GM19452 (cell line): ENCODE data around the gene FGFR4.

Source experiments
- ATAC-seq: cut with Tn5 transposase; IDR thresholded peaks from one replicate; pipeline ENCODE4 v1.9.1; 2021; ENCODE audit not compliant: unreplicated experiment

The FGFR4 gene

DNA sequence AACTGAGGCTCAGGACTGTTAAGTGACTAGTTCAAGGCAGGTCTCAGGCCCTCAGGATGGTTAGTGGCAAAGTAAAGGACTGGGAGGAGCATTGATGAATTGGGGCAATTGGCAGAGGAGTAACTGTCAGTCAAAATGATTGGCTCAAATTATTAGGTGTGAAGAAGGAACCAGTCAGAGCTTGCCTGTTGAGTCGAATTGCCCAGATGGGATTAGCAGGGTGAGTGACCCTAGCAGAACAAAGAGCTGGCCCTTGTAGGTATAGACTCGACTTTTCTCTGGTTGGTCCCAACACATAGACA, 44.3 kb downstream of the FGFR4 start:
- ATAC-seq, result no peak

- ATAC-seq, result no peak
These were observed 44.8 kb downstream of the FGFR4 start for GRCh38 chr5:177131352-177132135.

DNA sequence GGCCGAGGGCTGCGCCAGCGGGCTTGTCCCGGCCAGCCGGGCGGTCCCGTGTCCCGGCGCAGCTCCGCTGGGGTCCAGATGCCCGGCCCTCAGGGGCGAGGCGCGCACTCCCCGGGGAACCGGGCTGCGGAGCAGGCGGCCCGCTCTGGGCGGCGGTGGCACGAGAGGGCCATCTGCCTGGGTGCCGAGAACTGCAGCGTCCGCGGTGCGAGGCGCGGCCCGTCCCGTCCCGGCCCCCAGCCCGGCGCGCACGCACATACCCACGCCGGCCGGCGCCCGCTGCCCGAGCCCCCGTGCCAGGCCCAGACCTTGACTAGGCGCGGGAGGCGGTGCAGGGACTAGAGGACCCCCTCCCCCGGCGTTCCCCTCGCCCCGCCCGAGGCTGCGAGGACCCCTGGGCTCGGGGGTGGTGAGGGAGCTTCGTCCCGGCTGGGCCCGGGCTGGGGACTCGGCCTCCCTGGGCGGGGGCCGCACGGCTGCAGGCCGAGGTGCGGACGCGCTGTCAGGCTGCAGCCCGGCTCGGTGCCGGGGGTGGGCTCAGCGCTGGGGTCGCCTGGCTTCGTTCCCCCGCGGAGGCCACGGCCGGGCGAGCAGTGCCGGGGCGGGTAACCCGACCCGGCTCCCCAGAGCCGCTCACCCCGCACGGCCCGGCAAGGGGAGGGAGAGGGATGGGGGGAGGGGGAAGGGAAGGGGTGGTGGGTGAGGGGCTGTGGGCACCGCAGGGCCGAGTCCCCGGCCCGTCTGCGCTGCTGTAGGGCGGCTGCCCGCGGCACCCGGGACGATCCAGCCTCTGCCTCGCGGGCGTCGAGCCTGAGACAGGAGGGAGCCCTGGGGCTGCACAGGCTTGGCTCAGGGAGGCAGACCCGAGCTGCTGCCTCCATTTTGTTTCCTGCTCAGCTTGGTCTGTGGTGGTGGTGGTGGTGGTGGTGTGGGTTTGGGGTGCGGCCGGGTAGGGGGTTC, 45.7 kb downstream of the FGFR4 start:
- ATAC-seq, result peak; percentile 2

GRCh38 chr5:177133096-177133852, 46.6 kb downstream of the FGFR4 start, which contains the start of gene NSD1:
TSS of gene NSD1 (plus strand) at chr5:177133773. CDS start at chr5:177135104, 1,331 bp downstream.
- peak; percentile 69 for ATAC-seq

- ATAC-seq, result peak; percentile 31
These were observed 47.4 kb downstream of the FGFR4 start for GRCh38 chr5:177133853-177134696.

- no peak for ATAC-seq
These were observed 48.0 kb downstream of the FGFR4 start for GRCh38 chr5:177134697-177135225.

GRCh38 chr5:177140312-177140711, 53.6 kb downstream of the FGFR4 start:
- ATAC-seq, result no peak

- ATAC-seq, result no peak
These were observed 54.8 kb downstream of the FGFR4 start for GRCh38 chr5:177141496-177141895.

GRCh38 chr5:177142098-177142611, 55.4 kb downstream of the FGFR4 start:
- ATAC-seq, result no peak

DNA sequence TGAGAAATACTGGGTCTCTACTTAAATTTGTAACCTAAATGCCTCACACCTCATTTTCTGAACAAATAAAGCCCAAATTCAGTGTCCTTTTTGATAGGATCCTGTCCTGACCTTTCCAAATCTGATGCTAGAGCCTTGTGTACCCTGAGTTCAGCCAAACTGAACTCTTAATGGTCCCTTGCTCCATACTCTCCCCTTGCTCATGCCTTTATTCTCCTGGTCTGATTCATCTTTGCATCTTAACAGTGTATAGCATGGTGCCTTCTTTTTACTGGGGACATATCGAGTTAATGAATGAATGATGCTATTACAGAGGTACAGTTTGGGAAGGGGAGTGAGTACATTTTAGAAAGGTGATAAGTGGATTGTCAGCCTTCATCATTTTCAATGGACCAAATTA, 56.1 kb downstream of the FGFR4 start:
- ATAC-seq, result no peak

GRCh38 chr5:177146891-177147638, 60.4 kb downstream of the FGFR4 start:
- no peak for ATAC-seq
